NCI-H1930 (cell line): Measurements from ENCODE around the gene COL28A1.
"Not testable (repeated sequence)": the region's sequence is repeated elsewhere in the genome, so short reads cannot be mapped to it uniquely, and the experiment has no call there.

ENCODE experiments used
- DNase-seq, 2 experiments: peaks; one replicate each; lab custom pipeline; 2025; lab: John Stamatoyannopoulos, UW

COL28A1 gene

DNA sequence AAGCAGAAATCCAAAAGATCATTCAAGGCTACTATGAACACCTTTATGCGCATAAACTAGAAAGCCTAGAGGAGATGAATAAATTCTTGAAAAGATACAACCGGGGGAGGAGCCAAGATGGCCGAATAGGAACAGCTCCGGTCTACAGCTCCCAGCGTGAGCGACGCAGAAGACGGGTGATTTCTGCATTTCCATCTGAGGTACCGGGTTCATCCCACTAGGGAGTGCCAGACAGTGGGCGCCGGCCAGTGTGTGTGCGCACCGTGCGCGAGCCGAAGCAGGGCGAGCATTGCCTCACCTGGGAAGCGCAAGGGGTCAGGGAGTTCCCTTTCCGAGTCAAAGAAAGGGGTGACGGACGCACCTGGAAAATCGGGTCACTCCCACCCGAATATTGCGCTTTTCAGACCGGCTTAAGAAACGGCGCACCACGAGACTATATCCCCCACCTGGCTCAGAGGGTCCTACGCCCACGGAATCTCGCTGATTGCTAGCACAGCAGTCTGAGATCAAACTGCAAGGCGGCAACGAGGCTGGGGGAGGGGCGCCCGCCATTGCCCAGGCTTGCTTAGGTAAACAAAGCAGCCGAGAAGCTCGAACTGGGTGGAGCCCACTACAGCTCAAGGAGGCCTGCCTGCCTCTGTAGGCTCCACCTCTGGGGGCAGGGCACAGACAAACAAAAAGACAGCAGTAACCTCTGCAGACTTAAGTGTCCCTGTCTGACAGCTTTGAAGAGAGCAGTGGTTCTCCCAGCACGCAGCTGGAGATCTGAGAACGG, 70.5 kb downstream of the COL28A1 start:
- DNase-seq: not testable (repeated sequence)

DNA sequence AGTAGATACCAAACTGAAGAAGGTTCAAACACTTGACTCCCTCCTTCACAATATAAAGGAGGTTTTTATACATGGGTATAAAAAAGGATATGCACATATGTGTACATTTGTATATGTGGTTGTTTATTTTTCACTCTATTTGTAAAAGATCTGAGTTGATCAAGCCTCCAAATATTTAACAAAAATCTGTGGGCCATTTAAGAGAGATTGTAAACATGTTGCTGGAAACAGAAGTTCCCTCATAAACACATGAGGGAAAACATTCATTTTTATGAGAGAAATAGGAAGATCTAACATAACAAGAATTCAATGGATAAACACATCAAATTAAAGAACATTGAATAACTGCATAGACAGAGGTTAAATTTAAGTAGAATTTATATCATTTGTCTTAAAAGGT, 81.7 kb downstream of the COL28A1 start:
- DNase-seq: no peak

DNA sequence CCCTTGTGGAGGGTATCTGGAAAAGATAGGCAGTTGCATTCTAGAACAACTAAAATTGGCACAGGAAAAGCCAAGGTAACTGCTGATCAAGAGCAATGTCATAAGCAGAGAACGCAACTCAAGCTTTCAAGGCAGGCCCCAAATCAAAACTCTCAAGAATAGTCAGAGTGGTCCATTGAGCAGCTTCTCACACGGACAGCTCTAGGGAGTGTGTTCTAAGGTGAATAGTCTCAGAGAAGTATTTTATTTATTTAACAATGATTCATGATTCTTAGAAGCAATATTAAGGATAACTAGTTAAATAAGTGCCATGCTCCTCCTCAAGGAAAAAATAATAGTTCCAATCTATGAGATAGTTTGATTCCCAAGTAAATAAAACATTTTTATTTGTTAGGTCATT, 83.0 kb downstream of the COL28A1 start:
- DNase-seq: no peak

DNA sequence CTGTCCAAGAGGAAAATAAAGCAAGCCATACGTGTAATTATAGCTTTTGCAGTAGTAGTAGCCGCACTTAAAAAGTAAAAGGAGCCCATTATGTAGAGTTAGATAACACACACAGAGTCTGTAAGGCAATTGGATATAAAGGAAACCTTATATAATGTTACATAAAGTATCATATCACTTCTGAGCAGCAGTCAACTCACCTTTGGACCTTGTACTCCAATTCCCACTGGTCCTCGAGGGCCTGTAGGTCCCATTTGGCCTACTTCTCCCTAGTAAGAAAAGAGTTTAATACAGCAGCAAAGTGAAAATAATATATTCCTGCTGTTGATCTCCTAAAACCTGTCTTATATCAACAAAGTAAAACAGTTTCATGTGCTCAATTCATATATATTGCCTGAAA, 83.6 kb downstream of the COL28A1 start:
- DNase-seq: no peak

DNA sequence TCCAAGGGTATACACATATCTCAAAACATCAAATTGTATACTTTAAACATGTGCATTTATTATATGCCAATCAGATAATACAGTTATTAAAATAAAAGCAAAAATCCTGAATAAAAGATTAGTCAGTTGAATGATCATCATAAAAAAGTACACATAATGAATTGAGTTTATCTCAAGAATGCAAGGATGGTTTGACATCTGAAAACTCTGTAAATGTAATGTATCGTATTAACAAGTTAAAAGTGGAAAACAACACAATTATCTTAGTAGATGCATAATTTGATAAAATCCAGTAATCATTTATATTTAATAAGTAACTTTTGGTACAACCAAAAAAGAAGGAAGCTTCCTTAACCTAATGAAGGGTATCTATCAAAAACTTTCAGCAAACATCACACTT, 86.6 kb downstream of the COL28A1 start:
- no peak for DNase-seq

DNA sequence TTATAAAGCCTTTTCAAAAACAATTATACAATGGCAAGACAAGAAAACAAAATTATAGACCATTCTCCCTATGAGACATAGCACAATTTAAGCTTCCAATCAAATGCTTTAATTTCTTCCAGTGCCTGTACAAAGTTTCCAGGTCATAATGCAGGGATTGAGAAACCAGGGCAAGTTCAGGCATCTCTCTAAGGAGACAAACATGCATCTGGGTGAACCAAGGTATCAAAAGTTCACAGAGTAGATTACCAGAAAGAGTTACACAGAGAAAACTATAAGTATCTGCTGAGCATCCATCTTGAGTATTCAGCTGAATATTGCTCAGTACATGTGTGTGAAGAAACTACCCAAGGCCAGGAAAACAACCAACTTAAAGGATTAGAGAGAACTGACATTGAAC, 89.1 kb downstream of the COL28A1 start:
- no peak for DNase-seq

DNA sequence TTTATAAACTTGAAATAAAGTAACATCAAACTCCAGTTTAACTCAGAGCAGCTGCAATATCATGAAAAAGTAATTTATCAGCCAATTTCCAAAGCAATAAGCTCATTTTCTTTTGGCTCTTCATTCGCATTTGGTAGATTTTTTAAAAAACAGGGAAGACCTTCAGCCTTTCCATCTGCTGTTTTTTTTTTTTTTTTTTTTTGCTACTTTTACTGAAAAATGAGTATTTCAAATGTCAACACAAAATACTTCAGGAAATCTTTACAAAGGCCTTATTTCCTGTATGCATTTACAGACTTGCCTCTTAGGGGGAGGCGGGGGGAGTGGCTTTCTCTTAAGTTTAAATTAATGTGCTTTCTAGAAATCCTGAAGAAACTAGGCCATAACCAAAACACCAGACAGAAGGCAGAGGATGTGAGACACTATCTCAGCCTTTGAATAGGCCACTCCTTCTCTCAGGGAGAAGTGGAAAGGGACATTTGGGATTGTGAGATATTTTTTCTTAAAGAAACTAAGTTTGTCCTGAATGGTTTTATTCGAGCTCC, 91.8 kb downstream of the COL28A1 start:
- no peak for DNase-seq

DNA sequence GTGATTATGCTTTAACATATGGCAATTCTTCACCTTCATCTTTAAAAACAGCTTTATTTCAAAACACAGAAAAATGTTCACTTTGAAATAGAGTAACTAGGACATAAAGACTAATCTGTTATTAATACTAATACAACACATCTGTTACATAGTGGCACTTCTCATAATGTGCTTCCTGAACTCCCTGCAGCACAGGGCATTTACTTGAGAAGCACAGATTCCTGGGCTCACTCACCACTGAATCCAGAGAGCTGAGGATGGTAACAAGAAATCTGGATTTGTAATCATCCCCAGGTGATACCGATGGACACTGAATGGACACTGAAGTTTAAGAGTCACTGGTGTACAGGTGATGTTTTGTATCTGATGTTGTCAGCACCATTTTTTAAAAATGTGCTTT, 96.1 kb downstream of the COL28A1 start:
- no peak for DNase-seq

DNA sequence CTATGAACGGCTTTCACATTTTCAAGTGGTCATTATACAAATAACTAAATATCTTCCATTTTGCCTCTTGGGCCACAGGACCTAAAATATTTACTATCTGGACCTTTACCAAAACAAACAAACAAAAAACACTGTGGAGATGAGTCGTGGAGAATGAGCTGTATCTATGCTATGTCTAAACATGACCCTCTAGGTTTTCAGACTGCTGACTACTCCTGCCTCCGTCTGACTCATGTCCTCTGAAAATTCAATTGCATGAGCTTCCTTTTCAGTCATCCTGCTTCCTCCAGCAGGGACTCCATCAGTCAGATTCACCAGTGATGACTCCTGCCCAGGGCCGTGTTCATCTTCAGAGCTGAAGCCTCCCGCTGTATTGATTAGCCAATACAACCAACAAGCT, 96.8 kb downstream of the COL28A1 start:
- no peak for DNase-seq

DNA sequence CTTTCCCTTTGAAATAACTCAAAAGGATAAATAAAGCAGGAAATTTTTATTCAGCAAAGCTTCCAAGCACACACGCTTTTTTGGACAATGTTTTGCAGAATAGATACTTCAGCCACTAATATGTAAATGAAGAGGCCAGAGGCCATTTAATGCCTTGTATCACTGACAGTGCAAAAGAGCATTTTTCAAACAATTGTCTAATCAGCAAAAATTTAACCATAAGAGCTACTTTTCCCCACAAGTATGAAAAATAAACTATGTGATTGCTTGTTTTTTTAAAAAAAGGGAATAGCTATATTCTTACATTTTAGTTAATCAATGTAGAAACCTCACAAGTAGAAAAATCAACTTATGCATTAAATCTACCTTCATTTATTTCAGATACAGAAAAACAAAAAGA, 99.7 kb downstream of the COL28A1 start:
- no peak for DNase-seq

DNA sequence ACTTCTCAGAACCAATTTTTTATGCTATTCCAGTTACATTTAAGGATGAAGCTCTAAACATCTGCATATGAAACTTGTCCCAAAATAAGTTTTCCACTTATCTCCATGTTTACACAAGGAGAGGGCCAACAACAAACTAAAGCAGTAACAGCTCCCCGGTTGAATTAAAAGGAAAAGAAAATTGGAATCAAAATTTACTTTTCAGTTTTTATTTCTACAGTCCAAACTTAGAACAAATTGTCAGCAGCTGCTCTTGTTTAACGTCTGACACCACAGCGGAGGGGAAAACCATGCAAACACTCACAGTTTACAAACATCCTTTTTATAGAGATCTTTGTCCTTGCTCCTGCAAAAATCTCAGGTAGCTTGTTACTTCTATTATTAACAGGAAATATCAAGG, 101.3 kb downstream of the COL28A1 start:
- peak in 1 of 2 experiments; percentile 9 for DNase-seq

DNA sequence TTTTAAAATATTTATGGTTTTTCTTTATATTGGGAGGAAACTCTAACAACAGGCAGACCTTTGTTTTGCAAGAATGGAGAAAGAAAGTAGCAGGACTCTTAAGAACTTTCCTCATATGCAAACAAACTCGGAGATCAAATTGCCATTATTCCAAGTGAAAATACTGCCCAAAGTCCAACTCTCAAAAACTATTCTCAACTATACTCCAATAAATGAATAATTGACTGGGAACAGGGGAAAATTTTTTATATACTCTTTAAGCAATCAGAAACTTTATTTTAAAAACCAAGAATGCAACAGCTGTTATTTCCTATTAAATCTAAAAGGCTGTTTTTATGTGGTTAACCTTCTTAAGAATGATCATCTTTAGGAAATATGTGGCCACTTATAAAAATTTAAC, 101.9 kb downstream of the COL28A1 start:
- DNase-seq: no peak

DNA sequence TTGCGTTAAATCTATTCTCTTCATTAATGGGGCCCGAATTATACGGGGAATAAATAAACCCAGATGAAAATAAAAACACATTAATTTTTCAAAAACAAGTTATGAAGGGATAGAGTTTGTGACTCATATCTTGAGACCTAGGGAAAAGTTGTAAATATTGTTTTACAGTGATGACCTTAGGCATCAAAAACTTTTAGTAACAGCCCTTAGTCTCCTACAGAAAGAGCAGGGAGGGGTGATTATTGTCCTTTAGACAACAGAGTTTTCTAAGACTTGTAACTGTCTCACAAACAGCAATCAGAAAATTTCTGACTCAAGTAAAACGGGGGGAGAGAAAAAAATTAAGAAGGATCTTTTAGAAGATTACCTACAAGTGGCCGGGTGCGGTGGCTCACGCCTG, 102.7 kb downstream of the COL28A1 start:
- no peak for DNase-seq

DNA sequence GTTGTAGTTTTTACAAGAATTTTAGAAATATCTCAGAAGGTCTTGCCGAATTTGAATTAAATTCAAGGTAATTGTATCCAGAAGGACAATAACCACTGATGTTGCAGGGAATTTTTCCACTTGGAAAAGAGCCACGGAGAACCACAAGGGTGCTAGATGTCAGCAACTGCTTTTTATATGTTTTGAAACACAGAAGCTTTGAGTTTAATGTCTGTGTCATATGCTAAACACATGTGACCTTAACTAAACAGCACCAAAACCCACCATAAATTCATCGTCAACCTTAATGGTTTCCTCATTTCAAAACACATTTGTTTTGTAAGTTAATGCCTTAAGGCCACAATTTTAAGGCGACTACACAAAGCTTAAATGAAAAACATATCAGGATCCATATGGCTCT, 106.9 kb downstream of the COL28A1 start:
- DNase-seq: no peak

DNA sequence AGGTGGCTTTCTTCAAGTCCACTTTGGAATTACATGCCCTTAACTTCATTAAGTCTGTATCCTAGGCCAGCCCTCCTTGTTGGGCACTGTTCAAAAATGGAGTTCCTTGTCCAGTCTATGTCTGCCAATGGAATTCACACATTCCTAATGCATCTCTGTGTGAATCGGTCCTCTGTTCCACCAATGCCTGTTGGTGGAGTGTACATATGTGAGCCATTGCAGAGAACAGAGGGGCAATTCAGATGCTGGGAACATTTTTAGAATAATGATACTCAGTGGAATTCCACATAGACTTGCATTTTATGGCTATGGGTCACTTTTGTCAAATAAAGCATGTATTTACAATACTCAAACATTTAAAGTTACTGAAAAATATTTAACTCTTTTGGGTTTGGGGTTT, 108.3 kb downstream of the COL28A1 start:
- no peak for DNase-seq

DNA sequence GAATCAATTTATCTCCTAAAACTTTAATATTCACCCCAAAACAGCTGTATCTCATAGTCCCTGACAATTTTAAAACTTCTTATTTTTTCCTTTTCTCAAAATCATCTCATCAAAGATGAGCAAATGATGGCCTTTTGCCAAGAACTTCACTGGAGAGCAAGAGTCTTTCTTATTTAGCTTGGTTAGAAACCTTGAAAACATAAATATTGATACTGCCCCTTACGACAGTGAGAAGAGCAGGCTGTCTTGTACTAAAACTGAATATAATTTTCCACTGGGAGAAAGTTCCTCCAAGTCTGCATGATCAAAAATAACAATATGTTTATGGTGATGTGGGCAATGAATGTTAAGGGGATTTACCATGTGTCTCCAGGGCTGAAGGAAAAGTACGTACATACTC, 109.0 kb downstream of the COL28A1 start:
- DNase-seq: no peak

DNA sequence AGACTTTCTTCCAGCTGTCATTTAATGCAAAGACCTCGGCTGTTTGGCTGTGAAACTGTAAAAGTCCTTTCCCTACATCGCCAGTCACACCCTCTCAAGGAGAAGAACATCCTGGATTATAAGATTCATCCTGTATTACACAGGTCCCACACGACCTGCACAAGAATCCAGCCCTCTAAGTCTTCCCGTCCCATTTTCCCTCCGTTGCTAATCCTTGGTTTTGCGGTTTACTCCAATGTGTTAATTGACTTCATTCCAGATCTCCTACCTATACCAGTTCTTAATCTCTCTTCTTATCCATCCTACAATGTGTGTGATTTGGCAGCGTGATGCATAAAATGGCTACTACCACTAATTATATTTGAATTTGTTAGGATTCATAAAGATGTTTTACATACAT, 110.4 kb downstream of the COL28A1 start:
- DNase-seq: no peak

DNA sequence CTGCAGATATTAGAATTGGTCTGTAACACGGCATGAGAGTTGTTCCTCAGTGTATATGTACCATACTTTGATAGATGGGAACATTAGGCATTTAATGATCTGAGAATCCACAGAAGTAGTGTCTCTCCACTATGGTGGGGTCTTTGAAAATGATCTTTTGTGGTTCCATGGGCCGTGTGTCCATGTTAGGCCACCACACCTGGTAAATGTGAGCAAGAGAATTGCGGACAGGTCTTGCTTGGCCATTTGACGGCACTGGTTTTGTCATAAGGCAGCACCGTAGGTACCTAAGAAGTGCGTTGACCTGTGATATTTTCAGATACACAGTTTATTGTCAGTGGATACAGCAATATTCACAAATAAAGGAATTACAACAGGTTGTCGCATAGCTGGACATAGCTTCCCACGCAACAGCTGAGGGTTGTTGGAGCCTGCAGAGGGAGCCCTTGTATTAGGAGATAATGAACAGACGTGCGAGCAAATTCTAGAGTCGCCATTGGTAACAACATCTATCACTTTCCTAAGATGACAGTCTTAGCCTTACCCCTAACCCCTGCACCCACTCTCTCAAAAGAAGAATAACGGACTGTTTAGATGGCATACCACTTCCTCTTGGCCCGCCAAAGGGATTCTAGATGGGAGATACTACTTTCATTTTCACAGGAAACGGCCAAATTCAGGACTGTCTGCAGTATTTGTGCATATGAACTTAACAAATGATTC, 111.4 kb downstream of the COL28A1 start:
- DNase-seq: peak; percentile 19 to 57

DNA sequence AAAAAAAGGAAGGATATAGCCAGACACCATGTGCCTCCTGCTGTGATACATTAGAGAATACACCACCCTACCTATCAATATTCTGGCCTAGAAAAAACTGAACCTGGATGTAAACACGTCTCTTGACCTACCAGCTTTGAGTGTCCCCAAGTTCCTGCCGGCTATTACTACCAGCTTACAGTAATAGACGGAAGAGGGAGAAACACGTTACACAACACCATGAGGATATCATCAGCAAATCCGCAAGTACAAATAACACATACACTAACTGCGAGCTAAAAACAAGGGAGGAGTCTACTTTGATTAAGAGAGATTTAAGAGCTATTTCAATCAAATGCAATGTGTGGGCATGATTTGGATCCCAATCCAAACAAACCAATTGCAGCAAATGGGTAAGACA, 113.0 kb downstream of the COL28A1 start:
- DNase-seq: no peak

DNA sequence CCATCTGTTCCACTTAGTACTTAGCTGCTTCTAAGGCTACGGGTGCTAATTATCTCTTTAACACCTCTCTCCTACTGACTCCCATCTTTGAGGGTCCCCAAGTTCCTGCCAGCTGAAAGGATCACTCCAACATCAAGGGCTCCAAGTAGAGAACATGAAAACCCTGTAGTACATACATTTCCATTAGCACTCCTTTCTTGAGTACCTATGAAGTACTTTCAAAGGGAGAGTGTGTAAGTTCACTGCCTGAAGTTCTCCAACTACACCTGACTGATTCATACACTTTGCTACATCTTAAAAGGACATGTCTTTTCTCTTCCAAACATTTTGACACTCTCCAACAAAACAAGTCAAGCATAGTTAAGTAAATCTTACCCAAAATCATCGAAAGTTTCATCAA, 113.8 kb downstream of the COL28A1 start:
- DNase-seq: no peak

DNA sequence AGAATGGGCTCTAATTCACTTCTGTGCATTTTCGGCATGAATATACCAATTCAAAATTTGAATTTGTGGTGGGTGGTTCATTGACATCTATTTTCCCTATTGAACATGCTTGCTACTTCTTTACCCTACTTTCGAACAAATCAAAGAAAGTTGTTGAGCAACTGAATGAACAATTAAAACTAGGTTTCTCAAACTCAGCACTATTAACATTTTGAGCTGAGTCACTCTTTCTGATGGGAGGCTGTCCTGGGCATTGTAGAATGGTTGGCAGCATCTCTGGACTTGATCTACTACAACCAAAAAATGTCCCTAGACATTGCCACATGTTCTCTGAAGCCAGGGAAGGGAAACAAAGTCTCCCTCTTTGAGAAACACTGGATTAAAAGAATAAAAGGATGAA, 116.7 kb downstream of the COL28A1 start:
- no peak for DNase-seq

DNA sequence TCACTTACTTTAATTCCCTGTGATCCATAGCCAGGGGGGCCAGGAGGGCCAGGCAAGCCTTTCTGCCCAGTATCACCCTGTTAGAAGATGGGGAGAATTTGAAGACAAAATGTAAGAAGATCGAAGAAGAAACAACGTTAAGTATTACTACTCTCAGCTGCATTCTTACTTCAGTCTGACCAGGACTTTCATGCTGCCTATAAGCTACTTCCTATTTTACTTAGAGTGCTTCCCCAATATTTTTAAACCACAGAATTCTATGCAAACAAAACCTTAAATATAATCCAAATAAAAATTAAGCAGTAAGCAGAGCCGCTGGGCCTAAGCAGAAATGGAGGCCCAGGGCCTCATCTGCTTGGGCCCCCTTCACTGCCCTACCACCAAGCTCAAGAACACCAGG, 117.8 kb downstream of the COL28A1 start:
- DNase-seq: no peak

DNA sequence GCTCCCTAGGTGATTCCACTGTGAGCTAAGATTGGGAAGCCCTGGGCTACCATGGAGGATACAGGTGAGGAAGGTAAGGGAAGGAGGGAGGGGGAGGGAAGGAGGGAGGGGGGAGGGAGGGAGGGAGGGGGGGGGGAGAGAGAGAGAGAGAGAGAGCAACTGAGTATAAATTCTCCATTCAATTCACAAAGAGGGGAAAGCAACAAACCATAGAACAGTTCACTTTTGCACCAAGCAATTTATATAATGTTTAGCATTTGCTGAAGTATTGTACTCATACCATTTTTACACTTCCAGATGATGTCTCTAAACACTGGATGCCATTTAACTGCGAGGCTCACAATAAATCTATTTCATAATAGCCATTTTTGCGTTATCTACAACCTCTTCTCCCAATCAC, 118.3 kb downstream of the COL28A1 start:
- DNase-seq: no peak
